GM21526 (cell line): Measurements from ENCODE around the gene IFT27.

Experiments
- ATAC-seq: cut with Tn5 transposase; IDR thresholded peaks from one replicate; pipeline ENCODE4 v1.9.1; 2021; ENCODE audit warnings: moderate library complexity; ENCODE audit not compliant: unreplicated experiment, low FRiP score

IFT27 gene

DNA sequence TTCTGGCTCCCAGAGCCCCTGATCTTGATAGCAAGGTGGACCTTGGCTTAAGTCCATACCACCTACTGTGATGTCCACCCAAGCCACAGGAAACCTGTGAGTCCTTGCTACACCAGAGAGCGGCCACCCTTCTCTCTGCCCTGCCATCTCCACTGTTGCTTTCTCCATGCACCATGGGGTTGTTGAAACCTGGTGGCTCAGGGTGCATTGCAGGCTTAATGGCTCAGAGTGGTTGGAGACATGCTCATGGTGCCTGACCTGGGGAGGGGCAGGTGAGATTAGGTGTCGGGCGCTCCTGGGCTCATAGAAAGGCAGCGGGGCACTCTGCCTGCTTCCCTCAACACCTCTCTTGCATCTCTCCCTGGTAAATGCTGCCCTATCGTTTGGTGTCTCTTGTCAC is 47.4 kb downstream of the IFT27 start:
- ATAC-seq: no peak

DNA sequence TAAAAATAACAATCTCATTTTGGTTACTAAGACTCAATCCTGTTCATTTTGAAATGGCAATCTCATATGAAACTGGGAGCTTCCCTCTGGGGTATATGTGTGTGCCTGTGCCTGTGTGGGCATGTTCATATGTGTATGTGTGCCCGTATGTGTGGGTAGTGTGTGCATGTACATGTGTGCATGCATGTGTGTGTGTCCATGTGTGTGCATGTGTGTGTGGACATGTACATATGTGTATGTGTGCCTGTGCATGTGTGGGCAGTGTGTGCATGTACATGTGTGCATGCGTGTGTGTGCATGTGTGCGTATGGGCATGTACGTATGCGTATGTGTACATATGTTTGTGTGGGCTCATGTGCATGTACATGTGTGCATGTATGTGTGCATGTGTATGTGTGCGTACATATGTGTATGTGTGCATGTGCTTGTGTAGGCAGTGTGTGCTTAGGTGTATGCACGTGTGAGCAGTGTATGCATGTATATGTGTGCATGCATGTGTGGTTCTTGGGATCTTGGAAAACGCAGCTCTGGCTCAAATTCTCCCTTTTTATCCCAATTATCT is 47.9 kb downstream of the IFT27 start:
- ATAC-seq: no peak

- ATAC-seq: no peak
These were observed 48.8 kb downstream of the IFT27 start for GRCh38 chr22:36727110-36727509.

DNA sequence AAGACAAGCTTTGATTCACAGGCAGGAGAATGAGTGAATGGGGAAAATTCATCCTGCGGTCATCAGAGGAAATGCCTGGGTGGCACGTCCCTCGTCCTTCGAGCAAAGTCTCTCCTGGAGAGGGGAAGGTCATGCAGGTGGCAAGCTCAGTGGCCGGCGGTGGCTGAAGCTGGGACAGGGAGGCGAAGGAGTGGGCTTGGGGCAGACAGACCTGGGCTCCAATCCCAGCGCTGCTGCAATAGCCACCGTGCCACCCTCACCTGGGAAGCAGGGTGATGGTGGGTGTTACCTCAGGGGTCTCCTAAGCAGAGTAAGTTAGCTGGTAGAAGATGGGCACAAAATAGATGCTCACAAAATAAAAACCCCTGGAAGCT is 49.9 kb downstream of the IFT27 start:
- no peak for ATAC-seq

GRCh38 chr22:36725366-36726006 is 50.4 kb downstream of the IFT27 start:
- ATAC-seq: no peak

GRCh38 chr22:36724836-36725235 is 51.1 kb downstream of the IFT27 start:
- ATAC-seq: no peak

GRCh38 chr22:36722055-36722454 is 53.9 kb downstream of the IFT27 start:
- no peak for ATAC-seq

GRCh38 chr22:36715647-36716046 is 60.3 kb downstream of the IFT27 start:
- no peak for ATAC-seq

GRCh38 chr22:36714110-36714509 is 61.8 kb downstream of the IFT27 start:
- no peak for ATAC-seq

- ATAC-seq: no peak
These were observed 62.5 kb downstream of the IFT27 start for GRCh38 chr22:36713436-36713835.
